Fibroblast of pulmonary artery (primary cell): ENCODE data around the gene ZDHHC7.
"Not testable (repeated sequence)": the region's sequence is repeated elsewhere in the genome, so short reads cannot be mapped to it uniquely, and the experiment has no call there.

ENCODE experiments used
- DNase-seq: peaks from one replicate; pipeline ENCODE4 v3.0.0-alpha.2; 2010; ENCODE audit warnings: low read depth
- H3K4me3 ChIP-seq: replicated peaks from 2 replicates; pipeline ENCODE4 v1.5.1; 2011; ENCODE audit warnings: low read depth, mild to moderate bottlenecking, control low read depth, low read length, moderate library complexity
- TF ChIP-seq, protein P1 (sequence below): IDR thresholded peaks from 2 replicates; pipeline ENCODE4 v1.5.1; 2011; ENCODE audit warnings: mild to moderate bottlenecking, control low read depth, low read length, inconsistent platforms; ENCODE audit errors: missing control alignments

Gene ZDHHC7

GRCh38 chr16:85054948-85055492, 43.7 kb upstream of the ZDHHC7 start:
- TF ChIP-seq, protein P1, sequence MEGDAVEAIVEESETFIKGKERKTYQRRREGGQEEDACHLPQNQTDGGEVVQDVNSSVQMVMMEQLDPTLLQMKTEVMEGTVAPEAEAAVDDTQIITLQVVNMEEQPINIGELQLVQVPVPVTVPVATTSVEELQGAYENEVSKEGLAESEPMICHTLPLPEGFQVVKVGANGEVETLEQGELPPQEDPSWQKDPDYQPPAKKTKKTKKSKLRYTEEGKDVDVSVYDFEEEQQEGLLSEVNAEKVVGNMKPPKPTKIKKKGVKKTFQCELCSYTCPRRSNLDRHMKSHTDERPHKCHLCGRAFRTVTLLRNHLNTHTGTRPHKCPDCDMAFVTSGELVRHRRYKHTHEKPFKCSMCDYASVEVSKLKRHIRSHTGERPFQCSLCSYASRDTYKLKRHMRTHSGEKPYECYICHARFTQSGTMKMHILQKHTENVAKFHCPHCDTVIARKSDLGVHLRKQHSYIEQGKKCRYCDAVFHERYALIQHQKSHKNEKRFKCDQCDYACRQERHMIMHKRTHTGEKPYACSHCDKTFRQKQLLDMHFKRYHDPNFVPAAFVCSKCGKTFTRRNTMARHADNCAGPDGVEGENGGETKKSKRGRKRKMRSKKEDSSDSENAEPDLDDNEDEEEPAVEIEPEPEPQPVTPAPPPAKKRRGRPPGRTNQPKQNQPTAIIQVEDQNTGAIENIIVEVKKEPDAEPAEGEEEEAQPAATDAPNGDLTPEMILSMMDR = no peak
- no peak for DNase-seq
- peak overlapping the region; percentile 46 for H3K4me3 ChIP-seq

- not testable (repeated sequence) for H3K4me3 ChIP-seq, DNase-seq
Observed at GRCh38 chr16:85054321-85054720, 43.0 kb upstream of the ZDHHC7 start.

- DNase-seq = no peak
- no peak overlapping the region for H3K4me3 ChIP-seq
- TF ChIP-seq, protein P1 = no peak
Observed at GRCh38 chr16:85052536-85052935, 41.2 kb upstream of the ZDHHC7 start.

- TF ChIP-seq, protein P1 = no peak
- DNase-seq = no peak
- H3K4me3 ChIP-seq = no peak overlapping the region
Observed at GRCh38 chr16:85051683-85052082, 40.3 kb upstream of the ZDHHC7 start.

- no peak overlapping the region for H3K4me3 ChIP-seq
- no peak for DNase-seq
- TF ChIP-seq, protein P1 = no peak
Observed at GRCh38 chr16:85051067-85051581, 39.8 kb upstream of the ZDHHC7 start.

DNA sequence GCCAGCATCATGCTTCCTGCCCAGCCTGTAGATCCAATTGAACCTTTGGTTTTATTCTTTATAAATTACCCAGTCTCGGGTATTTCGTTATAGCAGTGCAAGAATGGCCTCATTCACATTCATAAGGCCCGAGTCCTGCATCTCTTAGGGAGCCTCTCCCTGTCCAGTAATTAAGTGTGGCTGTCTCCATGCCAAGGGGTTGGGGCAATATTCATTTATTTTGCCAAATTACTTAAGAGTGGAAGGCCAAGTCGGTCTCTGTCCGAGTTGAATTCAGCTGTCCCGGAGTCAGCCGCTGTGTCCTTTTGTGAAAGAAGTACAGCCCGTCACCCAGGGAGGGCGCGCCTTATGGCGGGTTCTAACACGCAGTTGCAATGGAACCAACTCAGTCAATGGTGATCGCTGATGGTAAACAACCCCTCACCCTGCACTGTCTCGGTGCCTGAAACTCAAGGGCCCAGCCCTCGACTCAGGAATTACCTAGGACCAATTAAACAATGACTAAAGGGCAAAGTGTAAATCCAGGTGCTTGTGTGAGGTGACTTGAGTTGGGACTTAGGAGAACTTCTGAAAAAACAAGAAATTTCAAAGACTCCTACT, 38.5 kb upstream of the ZDHHC7 start:
- no peak for DNase-seq
- TF ChIP-seq, protein P1 = no peak
- no peak overlapping the region for H3K4me3 ChIP-seq

DNA sequence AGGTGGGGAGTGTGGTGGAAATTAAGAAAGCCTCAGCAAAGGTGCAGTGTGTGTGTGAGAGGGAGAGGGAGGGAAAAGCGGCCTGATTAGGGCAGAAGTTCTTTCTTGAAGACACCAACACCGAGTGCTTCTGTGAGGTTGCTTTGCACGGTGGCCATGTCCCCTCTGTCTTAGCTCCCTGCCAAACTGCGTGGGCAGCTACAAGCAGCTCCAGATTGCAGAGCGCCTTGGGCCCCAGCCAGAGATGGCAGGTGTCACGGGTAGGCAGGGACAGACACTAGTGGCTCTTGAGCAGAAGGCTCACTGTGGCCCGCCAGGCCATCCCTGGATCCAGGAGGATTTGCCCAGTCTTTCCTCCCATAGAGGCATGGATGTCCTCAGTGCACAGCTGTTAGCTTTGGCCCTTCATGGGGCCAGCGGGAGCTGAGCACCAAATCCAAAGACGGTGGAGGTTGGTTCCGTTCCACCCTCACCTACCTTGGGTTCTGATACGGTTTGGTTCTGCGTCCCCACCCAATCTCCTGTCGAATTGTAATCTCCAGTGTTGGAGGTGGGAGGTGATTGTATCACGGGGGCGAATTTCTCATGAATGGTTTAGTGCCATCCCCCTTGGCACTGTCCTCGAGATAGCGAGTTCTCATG, 37.7 kb upstream of the ZDHHC7 start:
- H3K4me3 ChIP-seq = no peak overlapping the region
- TF ChIP-seq, protein P1 = no peak

More for the DNA sequence above, 37.7 kb upstream of the ZDHHC7 start:
- DNase-seq = no peak
